Transverse colon (tissue), 4 donors: Measurements from ENCODE around the gene PNRC2. TPM values are rescaled to one million over a fixed set of nuclear protein-coding genes. Genes with fewer than 3 reads are reported as not detected.
"Not testable (repeated sequence)": the region's sequence is repeated elsewhere in the genome, so short reads cannot be mapped to it uniquely, and the experiment has no call there.

Source experiments
- DNase-seq: peaks from one replicate; pipeline ENCODE4 v3.0.0-alpha.2; 2019
- H3K27ac ChIP-seq, 4 donors: fragments of 200-600 bp; sonication (generic); 2 replicates each; pipeline ENCODE4 v1.5.1; 2016 to 2018; ENCODE audit warnings: inconsistent platforms in 4 of 4
- H3K27me3 ChIP-seq: fragments of 200-600 bp; sonication (generic); 2 replicates; pipeline ENCODE4 v1.5.1; 2017; ENCODE audit warnings: inconsistent platforms
- H3K36me3 ChIP-seq, 4 donors: fragments of 200-600 bp; sonication (generic); 2 replicates each; pipeline ENCODE4 v1.5.1; 2017 to 2019; ENCODE audit warnings: inconsistent platforms in 4 of 4
- H3K4me1 ChIP-seq, 4 donors: fragments of 200-600 bp; sonication (generic); 2 replicates each; pipeline ENCODE4 v1.5.1; 2017 to 2020; ENCODE audit warnings: inconsistent platforms in 4 of 4
- H3K4me3 ChIP-seq, 4 donors: fragments of 200-600 bp; sonication (generic); 1 replicate in 1 of 4; 2 replicates in 3 of 4; pipeline versions ENCODE4 v1.5.1 to v1.6.1; 2017 to 2019; ENCODE audit warnings: inconsistent platforms in 4 of 4
- H3K9me3 ChIP-seq, 2 donors: fragments of 200-600 bp; sonication (generic); 2 replicates each; pipeline ENCODE4 v1.5.1; 2017 to 2019; ENCODE audit warnings: inconsistent platforms in 2 of 2
- CTCF ChIP-seq, 5 experiments: fragments of 200-600 bp in 3 of 5; fragments of 450-650 bp in 2 of 5; sonication (generic) in 3 of 5; IDR thresholded peaks; 1 replicate in 2 of 5; 2 replicates in 3 of 5; pipeline ENCODE4 v1.5.1; 2016 to 2017; ENCODE audit warnings: antibody characterized with exemption in 5 of 5, inconsistent platforms in 3 of 5, mild to moderate bottlenecking in 2 of 5, moderate library complexity in 1 of 5
- EP300 ChIP-seq: sonication (generic); formaldehyde crosslinking; IDR thresholded peaks from one replicate; pipeline ENCODE4 v1.6.1; 2017; ENCODE audit warnings: antibody characterized with exemption, low read depth
- POLR2A ChIP-seq: fragments of 450-650 bp; IDR thresholded peaks from one replicate; pipeline ENCODE4 v1.6.1; 2016; ENCODE audit warnings: antibody characterized with exemption, mild to moderate bottlenecking, moderate library complexity
- POLR2AphosphoS5 ChIP-seq, 3 donors: sonication (generic); formaldehyde crosslinking; IDR thresholded peaks; one replicate each; pipeline ENCODE4 v1.6.1; 2016; ENCODE audit warnings: antibody characterized with exemption in 3 of 3
- WGBS, 2 donors: methylation state at CpG; one replicate each; pipeline ENCODE4 v1.1.5; 2018; ENCODE audit warnings: low coverage in 1 of 2; 5-methylcytosine and 5-hydroxymethylcytosine counted together
- in situ Hi-C, 4 donors: fragments of 200-750 bp; cut with MboI; loops; one replicate each; pipeline versions ENCODE4 v1.15.0 to v1.15.1; 2017; ENCODE audit warnings: low sequenced_read_pairs in 3 of 4, low pct_ligation_motif_present in 1 of 4, low pct_unique_long_range_greater_than_20kb in 1 of 4
- intact Hi-C: fragments of 100-400 bp; cut with DNase I; formaldehyde crosslinking; loops from one replicate; pipeline ENCODE4 v1.15.1; 2023; ENCODE audit warnings: low total_unique reads
- small RNA-seq, 4 donors: library from RNA; depleted of rRNA; stranded (forward); fragments of <200 nt; gene quantifications; one replicate each; pipeline ENCODE3, GENCODE V24; 2016
- total RNA-seq, 4 donors: library from RNA; depleted of rRNA; stranded (reverse); fragments of >200 nt; gene quantifications; one replicate each; pipeline ENCODE4 v1.1.0, GENCODE V29; 2016

PNRC2 gene
- total RNA-seq, 4 donors from 2014 or later: 98.0 to 136 (median 111) TPM

- Histone ChIP-seq H3K27ac (no peak overlapping the region), H3K4me1 (peaks cover 0 to 20% (median 13%) of the 10 kb centered on the region in 4 donors), H3K4me3 (no peak overlapping the region), H3K27me3 (no peaks in the 10 kb centered on the region), H3K9me3 (no peaks in the 10 kb centered on the region), H3K36me3 (no peaks in the 10 kb centered on the region)
- intact Hi-C loops: no loop called here
- TF ChIP-seq POLR2A: no peak
- in situ Hi-C loops: no loop called here
- DNase-seq: no peak
Observed at GRCh38 chr1:24007079-24007478, 47.5 kb downstream of the PNRC2 start.

DNA sequence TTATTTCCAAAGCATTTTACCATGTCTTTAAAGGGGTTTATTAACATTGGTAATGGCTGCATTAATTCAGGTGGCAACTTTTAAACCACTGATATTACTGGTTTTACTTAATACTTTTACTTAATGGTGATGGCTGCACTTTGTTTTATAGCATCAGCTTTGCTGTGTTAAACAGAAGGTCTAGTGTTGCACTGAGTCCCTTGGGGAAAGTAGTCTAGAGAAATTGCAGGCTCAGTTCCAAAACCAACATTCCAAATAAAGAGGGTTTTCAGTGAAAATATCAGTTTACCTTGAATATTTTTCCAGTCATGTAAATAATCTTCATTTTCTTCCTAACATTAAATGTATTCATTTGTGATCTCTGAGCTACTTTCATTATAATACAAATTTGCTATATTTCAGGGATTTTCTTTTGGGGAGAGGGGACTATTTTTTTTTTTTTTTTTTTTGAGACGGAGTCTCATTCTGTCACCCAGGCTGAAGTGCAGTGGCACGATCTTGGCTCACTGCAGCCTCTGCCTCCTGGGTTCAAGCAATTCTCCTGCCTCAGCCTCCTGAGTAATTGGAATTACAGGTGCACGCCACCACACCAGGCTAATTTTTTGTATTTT lies 49.1 kb downstream of the PNRC2 start:
- H3K4me1 ChIP-seq: peaks cover 0 to 20% (median 13%) of the 10 kb centered on the region in 4 donors
- H3K27ac ChIP-seq, in situ Hi-C loops, intact Hi-C loops, H3K36me3 ChIP-seq, DNase-seq, H3K4me3 ChIP-seq, H3K27me3 ChIP-seq, H3K9me3 ChIP-seq: not testable (repeated sequence)
- 40 to 67% methylated on average over 1 to 3 of the region's 3 CpGs for WGBS, 2 donors

GRCh38 chr1:24009406-24009805 lies 49.8 kb downstream of the PNRC2 start:
- intact Hi-C loops: no loop called here
- WGBS, 2 donors: 100% methylated on average over 1 of the region's 1 CpG; no CpG with 5 or more reads in 1 of the 2 donors
- H3K4me1 ChIP-seq: peaks cover 0 to 20% (median 13%) of the 10 kb centered on the region in 4 donors
- no peak for TF ChIP-seq POLR2A
- TF ChIP-seq POLR2AphosphoS5 (IDR thresholded peaks at IDR 0.05): no peak
- TF ChIP-seq CTCF (IDR thresholded peaks at IDR 0.05): no peak
- no peak for TF ChIP-seq EP300
- H3K9me3 ChIP-seq: no peaks in the 10 kb centered on the region
- no peak overlapping the region for H3K4me3 ChIP-seq
- no peak overlapping the region for H3K27ac ChIP-seq
- no peak for DNase-seq
- no peaks in the 10 kb centered on the region for H3K27me3 ChIP-seq
- no peaks in the 10 kb centered on the region for H3K36me3 ChIP-seq
- in situ Hi-C loops: no loop called here

DNA sequence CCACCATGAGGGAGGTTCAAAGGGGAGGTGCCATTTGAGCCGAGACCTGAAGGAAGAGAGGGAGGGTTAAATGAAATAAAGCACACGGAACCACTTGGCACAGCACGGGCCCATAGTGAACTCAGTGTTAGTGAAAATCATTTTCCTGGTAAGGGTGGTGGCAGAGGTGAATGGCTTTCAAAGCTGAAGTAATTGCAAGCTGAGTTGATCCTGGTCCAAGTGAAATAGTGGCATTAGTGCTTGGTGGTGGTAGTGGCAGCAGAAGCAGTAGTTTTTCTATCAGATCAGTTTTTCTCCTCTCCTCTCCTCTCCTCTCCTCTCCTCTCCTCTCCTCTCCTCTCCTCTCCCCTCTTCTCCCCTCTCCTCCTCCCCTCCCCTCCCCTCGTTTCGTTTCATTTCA lies 51.0 kb downstream of the PNRC2 start:
- in situ Hi-C loops: no loop called here
- DNase-seq: no peak
- intact Hi-C loops: no loop called here
- peaks cover 6 to 33% (median 23%) of the 10 kb centered on the region in 4 donors for H3K4me1 ChIP-seq
- no peaks in the 10 kb centered on the region for H3K36me3 ChIP-seq
- peak overlapping the region; percentile 49 to 65 (median 56) for H3K27ac ChIP-seq
- TF ChIP-seq POLR2A (no peak), POLR2AphosphoS5 (IDR thresholded peaks at IDR 0.05) (no peak), CTCF (IDR thresholded peaks at IDR 0.05) (no peak), EP300 (no peak)
- WGBS, 2 donors: 35 to 42% methylated on average over 3 of the region's 5 CpGs
- no peaks in the 10 kb centered on the region for H3K9me3 ChIP-seq
- H3K27me3 ChIP-seq: no peaks in the 10 kb centered on the region
- H3K4me3 ChIP-seq: no peak overlapping the region

GRCh38 chr1:24012878-24013277 lies 53.2 kb downstream of the PNRC2 start:
- intact Hi-C loops, in situ Hi-C loops: not testable (repeated sequence)

More at GRCh38 chr1:24012878-24013277, 53.2 kb downstream of the PNRC2 start:
- peak overlapping the region in 1 of 4 donors; percentile 56 for H3K27ac ChIP-seq
- not testable (repeated sequence) for H3K27me3 ChIP-seq, H3K9me3 ChIP-seq, H3K4me3 ChIP-seq, DNase-seq, H3K36me3 ChIP-seq
- 75 to 87% methylated on average over 6 to 8 of the region's 8 CpGs for WGBS, 2 donors
- H3K4me1 ChIP-seq: peaks cover 21 to 52% (median 40%) of the 10 kb centered on the region in 4 donors

Small RNA genes within 50 kb of the gene (small RNA-seq; reads per million reads assigned to genes)
- 0 reads per million in 4 donors for gene MIR378F

Other genes starting within 250 kb of the PNRC2 start
- gene ELOA, start 216.4 kb upstream of the PNRC2 start, total RNA-seq: 10 to 100 TPM in 3 of 4 donors, 1 to 10 TPM in 1; 9.6 to 39.3 (median 33.2) TPM
- gene PITHD1, start 181.4 kb upstream of the PNRC2 start, total RNA-seq: 10 to 100 TPM; 36.7 to 40.6 (median 38.9) TPM
- 100 to 1,000 TPM in 1 of 4 donors, 10 to 100 TPM in 3; 23.1 to 110 (median 84.4) TPM for gene LYPLA2, start 168.7 kb upstream of the PNRC2 start, total RNA-seq
- gene GALE, start 159.1 kb upstream of the PNRC2 start, total RNA-seq: 100 to 1,000 TPM in 2 of 4 donors, 10 to 100 TPM in 2; 28.5 to 166 (median 124) TPM
- gene HMGCL, start 134.4 kb upstream of the PNRC2 start, total RNA-seq: 10 to 100 TPM; 59.8 to 83.4 (median 60.7) TPM
- 100 to 1,000 TPM in 2 of 4 donors, 10 to 100 TPM in 2; 30.4 to 231 (median 92.9) TPM for gene FUCA1, start 91.5 kb upstream of the PNRC2 start, total RNA-seq
- gene CNR2, start 46.5 kb upstream of the PNRC2 start, total RNA-seq: 1 to 10 TPM in 2 of 4 donors, not detected in 2; 1.6 to 3.4 TPM
- gene SRSF10, start 20.5 kb downstream of the PNRC2 start, total RNA-seq: 100 to 1,000 TPM in 1 of 4 donors, 10 to 100 TPM in 3; 58.4 to 140 (median 91.3) TPM
- 1 to 10 TPM in 3 of 4 donors, under 1 TPM in 1; 0.60 to 7.5 (median 3.0) TPM for gene MYOM3, start 152.3 kb downstream of the PNRC2 start, total RNA-seq
- 10 to 100 TPM in 3 of 4 donors, 1 to 10 TPM in 1; 4.4 to 29.2 (median 27.3) TPM for gene IL22RA1, start 183.3 kb downstream of the PNRC2 start, total RNA-seq
- 10 to 100 TPM in 3 of 4 donors, 1 to 10 TPM in 1; 2.6 to 37.4 (median 12.7) TPM for gene IFNLR1, start 227.5 kb downstream of the PNRC2 start, total RNA-seq